SK-N-SH treated with all-trans-retinoic acid at 6 μM for 48 hours (cell line): Measurements from ENCODE around the gene ABR.

Experiments used
- ATAC-seq: fragments of 200-7000 bp; cut with Tn5 transposase; 3 replicates; pipeline ENCODE4 v1.9.1; 2020; ENCODE audit warnings: mild to moderate bottlenecking, moderate library complexity
- BACH2 ChIP-seq: fragments of 250-450 bp; sonication (Bioruptor Pico); IDR thresholded peaks from 2 replicates; pipeline ENCODE4 v1.9.0; 2021; ENCODE audit warnings: mild to moderate bottlenecking, borderline replicate concordance
- CREB5 ChIP-seq: fragments of 250-450 bp; sonication (Bioruptor Pico); IDR thresholded peaks from 2 replicates; pipeline ENCODE4 v1.5.1; 2020; ENCODE audit warnings: low read depth, mild to moderate bottlenecking, moderate library complexity
- CSRNP3 ChIP-seq: fragments of 250-450 bp; sonication (Bioruptor Pico); IDR thresholded peaks from 2 replicates; pipeline ENCODE4 v1.5.1; 2021; ENCODE audit warnings: mild to moderate bottlenecking, moderate library complexity
- ESRRG ChIP-seq: fragments of 250-450 bp; sonication (Bioruptor Pico); IDR thresholded peaks from 2 replicates; pipeline ENCODE4 v1.6.1; 2021; ENCODE audit warnings: mild to moderate bottlenecking
- GLIS3 ChIP-seq: fragments of 250-450 bp; sonication (Bioruptor Pico); IDR thresholded peaks from 2 replicates; pipeline ENCODE4 v1.5.0; 2020; ENCODE audit warnings: mild to moderate bottlenecking, moderate library complexity
- ISL1 ChIP-seq: fragments of 250-450 bp; sonication (Bioruptor Pico); IDR thresholded peaks from 2 replicates; pipeline ENCODE4 v2.1.2; 2022; ENCODE audit warnings: mild to moderate bottlenecking, moderate library complexity
- OSR1 ChIP-seq: fragments of 250-450 bp; sonication (Bioruptor Pico); IDR thresholded peaks from 2 replicates; pipeline ENCODE4 v1.8.0; 2022; ENCODE audit warnings: moderate library complexity, mild to moderate bottlenecking, inconsistent platforms
- RARB ChIP-seq: fragments of 250-450 bp; sonication (Bioruptor Pico); IDR thresholded peaks from 2 replicates; pipeline ENCODE4 v1.8.0; 2021; ENCODE audit warnings: mild to moderate bottlenecking, moderate library complexity
- SNAI2 ChIP-seq: fragments of 250-450 bp; sonication (Bioruptor Pico); IDR thresholded peaks from 2 replicates; pipeline ENCODE4 v1.5.0; 2020; ENCODE audit warnings: mild to moderate bottlenecking, moderate library complexity
- TOX ChIP-seq: fragments of 250-450 bp; sonication (Bioruptor Pico); IDR thresholded peaks from 2 replicates; pipeline ENCODE4 v1.8.0; 2021; ENCODE audit warnings: mild to moderate bottlenecking, moderate library complexity, borderline replicate concordance
- ZC3H10 ChIP-seq: fragments of 250-450 bp; sonication (Bioruptor Pico); IDR thresholded peaks from 2 replicates; pipeline ENCODE4 v1.5.1; 2021; ENCODE audit warnings: mild to moderate bottlenecking, moderate library complexity
- ZFP3 ChIP-seq: fragments of 250-450 bp; sonication (Bioruptor Pico); IDR thresholded peaks from 2 replicates; pipeline ENCODE4 v1.5.0; 2020; ENCODE audit warnings: mild to moderate bottlenecking, moderate library complexity
- ZFP30 ChIP-seq: fragments of 450-650 bp; formaldehyde crosslinking; IDR thresholded peaks from 2 replicates; pipeline ENCODE4 v1.5.0; 2022; ENCODE audit warnings: mild to moderate bottlenecking, moderate library complexity
- ZNF565 ChIP-seq: fragments of 450-650 bp; formaldehyde crosslinking; conservative IDR thresholded peaks from 2 replicates; pipeline ENCODE4 v1.5.0; 2020; ENCODE audit warnings: low read depth, mild to moderate bottlenecking, moderate library complexity
- ZNF70 ChIP-seq: fragments of 450-650 bp; formaldehyde crosslinking; IDR thresholded peaks from 2 replicates; pipeline ENCODE4 v1.5.0; 2020; ENCODE audit warnings: mild to moderate bottlenecking, moderate library complexity
- ZNF8 ChIP-seq: fragments of 450-650 bp; formaldehyde crosslinking; IDR thresholded peaks from 2 replicates; pipeline ENCODE4 v1.5.0; 2020; ENCODE audit warnings: mild to moderate bottlenecking, moderate library complexity
- TF ChIP-seq, protein P1 (sequence below): fragments of 250-450 bp; sonication (Bioruptor Pico); IDR thresholded peaks from 2 replicates; pipeline ENCODE4 v1.8.0; 2021; ENCODE audit warnings: low read depth, mild to moderate bottlenecking, moderate library complexity, borderline replicate concordance
- TF ChIP-seq, protein P2 (sequence below): fragments of 250-450 bp; sonication (Bioruptor Pico); IDR thresholded peaks from 2 replicates; pipeline ENCODE4 v1.8.0; 2020; ENCODE audit warnings: mild to moderate bottlenecking, moderate library complexity, borderline replicate concordance
- TF ChIP-seq, protein P3 (sequence below): fragments of 250-450 bp; sonication (Bioruptor Pico); IDR thresholded peaks from 2 replicates; pipeline ENCODE4 v1.5.0; 2020; ENCODE audit warnings: mild to moderate bottlenecking, moderate library complexity

Gene ABR

DNA sequence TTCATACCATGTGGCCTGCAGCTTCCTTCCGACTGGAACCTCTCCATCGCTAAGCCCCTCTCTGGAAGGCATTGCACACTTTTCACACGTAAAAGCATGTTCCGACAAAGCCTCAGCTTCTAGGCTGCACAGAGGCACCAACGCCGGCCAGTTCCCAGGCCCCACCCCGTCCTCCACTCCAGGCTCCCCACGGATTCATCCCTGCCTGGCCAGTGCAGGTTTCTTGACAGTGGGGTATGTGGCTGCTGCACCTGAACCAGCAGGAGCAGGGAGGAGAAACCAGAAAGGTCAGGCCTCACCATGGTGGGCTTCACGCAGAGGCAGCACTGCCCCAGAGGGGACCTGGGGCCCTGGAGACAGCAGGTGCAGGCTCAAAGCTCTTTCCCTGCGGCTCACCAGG lies 168.6 kb downstream of the ABR start:
- TF ChIP-seq, protein P1, sequence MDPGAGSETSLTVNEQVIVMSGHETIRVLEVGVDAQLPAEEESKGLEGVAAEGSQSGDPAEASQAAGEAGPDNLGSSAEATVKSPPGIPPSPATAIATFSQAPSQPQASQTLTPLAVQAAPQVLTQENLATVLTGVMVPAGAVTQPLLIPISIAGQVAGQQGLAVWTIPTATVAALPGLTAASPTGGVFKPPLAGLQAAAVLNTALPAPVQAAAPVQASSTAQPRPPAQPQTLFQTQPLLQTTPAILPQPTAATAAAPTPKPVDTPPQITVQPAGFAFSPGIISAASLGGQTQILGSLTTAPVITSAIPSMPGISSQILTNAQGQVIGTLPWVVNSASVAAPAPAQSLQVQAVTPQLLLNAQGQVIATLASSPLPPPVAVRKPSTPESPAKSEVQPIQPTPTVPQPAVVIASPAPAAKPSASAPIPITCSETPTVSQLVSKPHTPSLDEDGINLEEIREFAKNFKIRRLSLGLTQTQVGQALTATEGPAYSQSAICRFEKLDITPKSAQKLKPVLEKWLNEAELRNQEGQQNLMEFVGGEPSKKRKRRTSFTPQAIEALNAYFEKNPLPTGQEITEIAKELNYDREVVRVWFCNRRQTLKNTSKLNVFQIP (CRISPR knock-in tag): no peak
- TF ChIP-seq OSR1 (CRISPR knock-in tag) (no peak), ZNF70 (CRISPR knock-in tag) (no peak), ZNF8 (CRISPR knock-in tag) (no peak), CREB5 (CRISPR knock-in tag) (no peak), RARB (CRISPR knock-in tag) (no peak), ESRRG (no peak), ZC3H10 (CRISPR knock-in tag) (no peak), ISL1 (CRISPR knock-in tag) (no peak), TOX (no peak), ZFP3 (no peak), ZNF565 (CRISPR knock-in tag) (no peak), CSRNP3 (CRISPR knock-in tag) (no peak), ZFP30 (CRISPR knock-in tag) (no peak), GLIS3 (CRISPR knock-in tag) (no peak)
- TF ChIP-seq, protein P2, sequence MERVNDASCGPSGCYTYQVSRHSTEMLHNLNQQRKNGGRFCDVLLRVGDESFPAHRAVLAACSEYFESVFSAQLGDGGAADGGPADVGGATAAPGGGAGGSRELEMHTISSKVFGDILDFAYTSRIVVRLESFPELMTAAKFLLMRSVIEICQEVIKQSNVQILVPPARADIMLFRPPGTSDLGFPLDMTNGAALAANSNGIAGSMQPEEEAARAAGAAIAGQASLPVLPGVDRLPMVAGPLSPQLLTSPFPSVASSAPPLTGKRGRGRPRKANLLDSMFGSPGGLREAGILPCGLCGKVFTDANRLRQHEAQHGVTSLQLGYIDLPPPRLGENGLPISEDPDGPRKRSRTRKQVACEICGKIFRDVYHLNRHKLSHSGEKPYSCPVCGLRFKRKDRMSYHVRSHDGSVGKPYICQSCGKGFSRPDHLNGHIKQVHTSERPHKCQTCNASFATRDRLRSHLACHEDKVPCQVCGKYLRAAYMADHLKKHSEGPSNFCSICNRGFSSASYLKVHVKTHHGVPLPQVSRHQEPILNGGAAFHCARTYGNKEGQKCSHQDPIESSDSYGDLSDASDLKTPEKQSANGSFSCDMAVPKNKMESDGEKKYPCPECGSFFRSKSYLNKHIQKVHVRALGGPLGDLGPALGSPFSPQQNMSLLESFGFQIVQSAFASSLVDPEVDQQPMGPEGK: no peak
- TF ChIP-seq, all 23 proteins: peak for 0
- no peak for ATAC-seq

- ATAC-seq: no peak
- TF ChIP-seq BACH2 (CRISPR knock-in tag) (no peak), ZC3H10 (CRISPR knock-in tag) (no peak), ZNF70 (CRISPR knock-in tag) (no peak), ZFP3 (no peak), TOX (no peak), CREB5 (CRISPR knock-in tag) (no peak), GLIS3 (CRISPR knock-in tag) (no peak), ISL1 (CRISPR knock-in tag) (no peak), ZNF8 (CRISPR knock-in tag) (no peak), ZFP30 (CRISPR knock-in tag) (no peak), SNAI2 (CRISPR knock-in tag) (no peak)
- TF ChIP-seq, protein P1 (CRISPR knock-in tag): no peak
- TF ChIP-seq, protein P3, sequence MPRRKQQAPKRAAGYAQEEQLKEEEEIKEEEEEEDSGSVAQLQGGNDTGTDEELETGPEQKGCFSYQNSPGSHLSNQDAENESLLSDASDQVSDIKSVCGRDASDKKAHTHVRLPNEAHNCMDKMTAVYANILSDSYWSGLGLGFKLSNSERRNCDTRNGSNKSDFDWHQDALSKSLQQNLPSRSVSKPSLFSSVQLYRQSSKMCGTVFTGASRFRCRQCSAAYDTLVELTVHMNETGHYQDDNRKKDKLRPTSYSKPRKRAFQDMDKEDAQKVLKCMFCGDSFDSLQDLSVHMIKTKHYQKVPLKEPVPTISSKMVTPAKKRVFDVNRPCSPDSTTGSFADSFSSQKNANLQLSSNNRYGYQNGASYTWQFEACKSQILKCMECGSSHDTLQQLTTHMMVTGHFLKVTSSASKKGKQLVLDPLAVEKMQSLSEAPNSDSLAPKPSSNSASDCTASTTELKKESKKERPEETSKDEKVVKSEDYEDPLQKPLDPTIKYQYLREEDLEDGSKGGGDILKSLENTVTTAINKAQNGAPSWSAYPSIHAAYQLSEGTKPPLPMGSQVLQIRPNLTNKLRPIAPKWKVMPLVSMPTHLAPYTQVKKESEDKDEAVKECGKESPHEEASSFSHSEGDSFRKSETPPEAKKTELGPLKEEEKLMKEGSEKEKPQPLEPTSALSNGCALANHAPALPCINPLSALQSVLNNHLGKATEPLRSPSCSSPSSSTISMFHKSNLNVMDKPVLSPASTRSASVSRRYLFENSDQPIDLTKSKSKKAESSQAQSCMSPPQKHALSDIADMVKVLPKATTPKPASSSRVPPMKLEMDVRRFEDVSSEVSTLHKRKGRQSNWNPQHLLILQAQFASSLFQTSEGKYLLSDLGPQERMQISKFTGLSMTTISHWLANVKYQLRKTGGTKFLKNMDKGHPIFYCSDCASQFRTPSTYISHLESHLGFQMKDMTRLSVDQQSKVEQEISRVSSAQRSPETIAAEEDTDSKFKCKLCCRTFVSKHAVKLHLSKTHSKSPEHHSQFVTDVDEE: no peak
Observed at GRCh38 chr17:1010586-1010985, 169.2 kb downstream of the ABR start.
